ENCODE measurements around the gene LPP. TPM values are rescaled to one million over a fixed set of nuclear protein-coding genes. Genes with fewer than 3 reads are reported as not detected.

LPP gene
- total RNA-seq, 1 experiment from 2014 or later: 264 TPM

GRCh38 chr3:188370081-188370830 is 216.3 kb downstream of the LPP start:
- Mint-ChIP-seq H3K27ac (ENCODE audit: unreplicated experiment) (peak overlapping the region; percentile 39), H3K27me3 (ENCODE audit: unreplicated experiment) (no peaks in the 10 kb centered on the region), H3K36me3 (ENCODE audit: insufficient read depth, unreplicated experiment) (no peaks in the 10 kb centered on the region), H3K4me3 (ENCODE audit: low read depth, unreplicated experiment) (no peak overlapping the region), H3K4me1 (ENCODE audit: low read depth, unreplicated experiment) (peaks cover 49% of the 10 kb centered on the region), H3K9me3 (ENCODE audit: low read depth, unreplicated experiment) (no peaks in the 10 kb centered on the region)
- intact Hi-C loops (cut with micrococcal nuclease; ENCODE audit: unreplicated experiment): no loop called here
- TF ChIP-seq CTCF (IDR thresholded peaks at IDR 0.05; ENCODE audit: unreplicated experiment): no peak
- DNase-seq: peak; percentile 28
- CTCF ChIA-PET: interaction anchor here (1.0 kb wide), 1 partner anchor 20 kb away, joined by 3 read pairs; no protein-coding TSS in a partner anchor
- BruUV-seq (replicated peaks): no TSS peak

DNA sequence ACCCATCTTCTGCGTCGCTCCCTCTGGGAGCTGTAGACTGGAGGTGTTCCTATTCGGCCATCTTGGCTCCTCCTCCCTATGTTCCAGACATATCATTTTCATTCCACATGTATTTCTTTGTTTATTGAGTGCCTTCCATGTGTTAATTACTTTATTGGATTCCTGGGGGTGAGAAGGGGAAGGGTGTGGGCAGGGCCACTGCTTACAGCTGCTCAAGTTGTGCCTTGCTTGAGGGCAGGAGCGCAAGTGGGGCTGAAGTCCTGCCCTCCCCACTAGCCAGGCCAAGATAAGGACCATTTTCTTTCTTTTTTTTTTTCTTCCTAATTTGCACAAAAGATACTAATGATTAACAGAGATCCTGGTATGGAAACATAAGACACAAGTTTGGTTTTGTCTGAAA is 224.8 kb downstream of the LPP start:
- Mint-ChIP-seq H3K27me3 (ENCODE audit: unreplicated experiment) (no peaks in the 10 kb centered on the region), H3K36me3 (ENCODE audit: insufficient read depth, unreplicated experiment) (peaks cover 5% of the 10 kb centered on the region), H3K27ac (ENCODE audit: unreplicated experiment) (no peak overlapping the region), H3K4me3 (ENCODE audit: low read depth, unreplicated experiment) (no peak overlapping the region), H3K4me1 (ENCODE audit: low read depth, unreplicated experiment) (peaks cover 39% of the 10 kb centered on the region), H3K9me3 (ENCODE audit: low read depth, unreplicated experiment) (peaks cover 6% of the 10 kb centered on the region)
- no TSS peak for BruUV-seq (replicated peaks)
- DNase-seq: no peak
- TF ChIP-seq CTCF (IDR thresholded peaks at IDR 0.05; ENCODE audit: unreplicated experiment): no peak
- CTCF ChIA-PET: no interaction called here
- intact Hi-C loops (cut with micrococcal nuclease; ENCODE audit: unreplicated experiment): no loop called here

- H3K4me1 Mint-ChIP-seq (ENCODE audit: low read depth, unreplicated experiment): peaks cover 46% of the 10 kb centered on the region
- no peak for TF ChIP-seq CTCF (IDR thresholded peaks at IDR 0.05; ENCODE audit: unreplicated experiment)
- intact Hi-C loops (cut with micrococcal nuclease; ENCODE audit: unreplicated experiment): no loop called here
- DNase-seq: no peak
- H3K27me3 Mint-ChIP-seq (ENCODE audit: unreplicated experiment): no peaks in the 10 kb centered on the region
- CTCF ChIA-PET: no interaction called here
- peaks cover 6% of the 10 kb centered on the region for H3K9me3 Mint-ChIP-seq (ENCODE audit: low read depth, unreplicated experiment)
- no peak overlapping the region for H3K27ac Mint-ChIP-seq (ENCODE audit: unreplicated experiment)
- no peak overlapping the region for H3K4me3 Mint-ChIP-seq (ENCODE audit: low read depth, unreplicated experiment)
- BruUV-seq (replicated peaks): no TSS peak
- H3K36me3 Mint-ChIP-seq (ENCODE audit: insufficient read depth, unreplicated experiment): peaks cover 5% of the 10 kb centered on the region
These were observed 226.3 kb downstream of the LPP start for GRCh38 chr3:188380252-188380651.

GRCh38 chr3:188380722-188381121 is 226.8 kb downstream of the LPP start:
- no peak overlapping the region for H3K27ac Mint-ChIP-seq (ENCODE audit: unreplicated experiment)
- H3K27me3 Mint-ChIP-seq (ENCODE audit: unreplicated experiment): no peaks in the 10 kb centered on the region
- no TSS peak for BruUV-seq (replicated peaks)
- peaks cover 6% of the 10 kb centered on the region for H3K9me3 Mint-ChIP-seq (ENCODE audit: low read depth, unreplicated experiment)
- no peak overlapping the region for H3K4me3 Mint-ChIP-seq (ENCODE audit: low read depth, unreplicated experiment)
- peaks cover 46% of the 10 kb centered on the region for H3K4me1 Mint-ChIP-seq (ENCODE audit: low read depth, unreplicated experiment)
- TF ChIP-seq CTCF (IDR thresholded peaks at IDR 0.05; ENCODE audit: unreplicated experiment): no peak
- CTCF ChIA-PET: no interaction called here
- intact Hi-C loops (cut with micrococcal nuclease; ENCODE audit: unreplicated experiment): no loop called here
- no peak for DNase-seq
- peaks cover 5% of the 10 kb centered on the region for H3K36me3 Mint-ChIP-seq (ENCODE audit: insufficient read depth, unreplicated experiment)
